IPS DF 6.9 (cell line): ENCODE measurements around the gene DEPP1.

Experiments
- DNase-seq: peaks from one replicate; pipeline ENCODE4 v3.0.0-alpha.2; 2013; ENCODE audit warnings: low read depth, low spot score
- H3K27ac ChIP-seq: one replicate; pipeline ENCODE4 v1.5.1; 2013; ENCODE audit warnings: low read length, control low read depth
- H3K27me3 ChIP-seq: 2 replicates; pipeline ENCODE4 v1.6.1; 2013; ENCODE audit warnings: mild to moderate bottlenecking, low read length; ENCODE audit not compliant: control insufficient read depth, insufficient read depth
- H3K36me3 ChIP-seq: 2 replicates; pipeline ENCODE4 v1.6.1; 2013; ENCODE audit warnings: low read length; ENCODE audit not compliant: control insufficient read depth, insufficient read depth
- H3K4me1 ChIP-seq: 2 replicates; pipeline ENCODE4 v1.6.1; 2013; ENCODE audit warnings: low read length; ENCODE audit not compliant: control insufficient read depth, insufficient read depth
- H3K4me3 ChIP-seq: 2 replicates; pipeline ENCODE4 v1.5.1; 2013; ENCODE audit warnings: mild to moderate bottlenecking, low read length
- H3K9me3 ChIP-seq: 2 replicates; pipeline ENCODE4 v1.6.1; 2013; ENCODE audit warnings: low read length, inconsistent platforms; ENCODE audit not compliant: control insufficient read depth, insufficient read depth
- WGBS: extraction: QIAGEN DNeasy Blood & Tissue Kit; methylation state at CpG from one replicate; pipeline ENCODE4 v1.1.7; 2013; ENCODE audit warnings: mixed read lengths, missing lambda C conversion rate; ENCODE audit not compliant: insufficient read length, insufficient coverage; 5-methylcytosine and 5-hydroxymethylcytosine counted together

The DEPP1 gene

GRCh38 chr10:44930904-44931620 lies 47.5 kb downstream of the DEPP1 start:
- Histone ChIP-seq H3K4me1 (peaks cover 6% of the 10 kb centered on the region), H3K27ac (no peak overlapping the region), H3K36me3 (no peaks in the 10 kb centered on the region), H3K9me3 (no peaks in the 10 kb centered on the region), H3K4me3 (no peak overlapping the region), H3K27me3 (no peaks in the 10 kb centered on the region)
- no peak for DNase-seq
- no CpG with 5 or more reads among the region's 4 CpGs for WGBS

GRCh38 chr10:44929356-44930255 lies 49.0 kb downstream of the DEPP1 start:
- H3K4me3 ChIP-seq, result no peak overlapping the region
- no peaks in the 10 kb centered on the region for H3K27me3 ChIP-seq
- no CpG with 5 or more reads among the region's 8 CpGs for WGBS
- DNase-seq, result no peak
- H3K4me1 ChIP-seq, result peaks cover 7% of the 10 kb centered on the region; the same call in 1 of the 2 replicates
- H3K27ac ChIP-seq, result no peak overlapping the region
- H3K36me3 ChIP-seq, result no peaks in the 10 kb centered on the region
- H3K9me3 ChIP-seq, result no peaks in the 10 kb centered on the region

- DNase-seq, result no peak
- Histone ChIP-seq H3K4me1 (peaks cover 7% of the 10 kb centered on the region; the same call in 1 of the 2 replicates), H3K9me3 (no peaks in the 10 kb centered on the region), H3K27ac (no peak overlapping the region), H3K4me3 (no peak overlapping the region), H3K27me3 (no peaks in the 10 kb centered on the region), H3K36me3 (no peaks in the 10 kb centered on the region)
These were observed 50.1 kb downstream of the DEPP1 start for GRCh38 chr10:44928462-44928861.

- Histone ChIP-seq H3K4me3 (no peak overlapping the region), H3K36me3 (no peaks in the 10 kb centered on the region), H3K27me3 (no peaks in the 10 kb centered on the region), H3K27ac (no peak overlapping the region), H3K4me1 (peaks cover 2% of the 10 kb centered on the region; the same call in 1 of the 2 replicates), H3K9me3 (no peaks in the 10 kb centered on the region)
- no CpG with 5 or more reads among the region's 2 CpGs for WGBS
- no peak for DNase-seq
These were observed 51.3 kb downstream of the DEPP1 start for GRCh38 chr10:44927352-44927751.

- H3K27ac ChIP-seq, result no peak overlapping the region
- DNase-seq, result no peak
- no CpG with 5 or more reads among the region's 10 CpGs for WGBS
These were observed 51.8 kb downstream of the DEPP1 start for GRCh38 chr10:44926751-44927351.

More at GRCh38 chr10:44926751-44927351, 51.8 kb downstream of the DEPP1 start:
- H3K9me3 ChIP-seq, result no peaks in the 10 kb centered on the region
- H3K4me3 ChIP-seq, result no peak overlapping the region
- H3K4me1 ChIP-seq, result peaks cover 2% of the 10 kb centered on the region; the same call in 1 of the 2 replicates
- H3K36me3 ChIP-seq, result no peaks in the 10 kb centered on the region
- H3K27me3 ChIP-seq, result no peaks in the 10 kb centered on the region
